ENCODE results near the gene RNF40.

GRCh38 chr16:30761928-30762902, at the start of gene RNF40, which contains the start of gene CFAP119:
- TF ChIP-seq CTCF (IDR thresholded peaks at IDR 0.05 in 8 of 11, conservative IDR thresholded peaks at IDR 0.05 in 3 of 11) (peak in 4 of 11 experiments; percentile 6 to 28 (median 23)), POLR2AphosphoS5 (IDR thresholded peaks at IDR 0.05) (peak; percentile 93 to 95 (median 94)), POLR2A (IDR thresholded peaks at IDR 0.05) (peak in 2 of 3 donors; percentile 33 to 47)
